ENCODE measurements around the gene VIPR2.
"Not testable (repeated sequence)": the region's sequence is repeated elsewhere in the genome, so short reads cannot be mapped to it uniquely, and the experiment has no call there.

Gene VIPR2

GRCh38 chr7:159091480-159092475 lies 52.9 kb downstream of the VIPR2 start:
- DNase-seq (ENCODE audit: low read depth), result no peak

- DNase-seq (ENCODE audit: low read depth), result no peak
These were observed 53.6 kb downstream of the VIPR2 start for GRCh38 chr7:159091041-159091440.

- no peak for DNase-seq (ENCODE audit: low read depth)
These were observed 56.4 kb downstream of the VIPR2 start for GRCh38 chr7:159088016-159088865.

- DNase-seq (ENCODE audit: low read depth), result no peak
These were observed 58.3 kb downstream of the VIPR2 start for GRCh38 chr7:159086301-159086925.

- DNase-seq (ENCODE audit: low read depth), result no peak
These were observed 60.4 kb downstream of the VIPR2 start for GRCh38 chr7:159084069-159084801.

- no peak for DNase-seq (ENCODE audit: low read depth)
These were observed 61.0 kb downstream of the VIPR2 start for GRCh38 chr7:159083698-159084068.

GRCh38 chr7:159083001-159083697 lies 61.5 kb downstream of the VIPR2 start:
- DNase-seq (ENCODE audit: low read depth), result no peak

GRCh38 chr7:159082075-159082474 lies 62.6 kb downstream of the VIPR2 start:
- not testable (repeated sequence) for DNase-seq (ENCODE audit: low read depth)

GRCh38 chr7:159078911-159079270 lies 65.8 kb downstream of the VIPR2 start:
- DNase-seq (ENCODE audit: low read depth), result no peak

- no peak for DNase-seq (ENCODE audit: low read depth)
These were observed 66.3 kb downstream of the VIPR2 start for GRCh38 chr7:159078193-159078910.

GRCh38 chr7:159076333-159076732 lies 68.3 kb downstream of the VIPR2 start:
- DNase-seq (ENCODE audit: low read depth), result no peak

- no peak for DNase-seq (ENCODE audit: low read depth)
These were observed 69.0 kb downstream of the VIPR2 start for GRCh38 chr7:159075563-159076238.

- DNase-seq (ENCODE audit: low read depth), result no peak
These were observed 73.4 kb downstream of the VIPR2 start for GRCh38 chr7:159071260-159071659.

- DNase-seq (ENCODE audit: low read depth), result no peak
These were observed 74.1 kb downstream of the VIPR2 start for GRCh38 chr7:159070431-159071148.

GRCh38 chr7:159068893-159069448 lies 75.7 kb downstream of the VIPR2 start:
- DNase-seq (ENCODE audit: low read depth), result no peak

GRCh38 chr7:159068488-159068811 lies 76.2 kb downstream of the VIPR2 start:
- no peak for DNase-seq (ENCODE audit: low read depth)

GRCh38 chr7:159067576-159068487 lies 76.8 kb downstream of the VIPR2 start:
- no peak for DNase-seq (ENCODE audit: low read depth)
